ENCODE results near the gene GPR143. TPM values are rescaled to one million over a fixed set of nuclear protein-coding genes. Genes with fewer than 3 reads are reported as not detected.

The GPR143 gene
- total and polyA plus RNA-seq, 2 donors (not counting 3 experiments of a cell fraction or from before 2014, with no cell fraction given) = 9.3 to 17.7 TPM

GRCh38 chrX:9681011-9681410 lies 84.6 kb downstream of the GPR143 start:
- intact Hi-C loops (cut with micrococcal nuclease) = no loop called here

DNA sequence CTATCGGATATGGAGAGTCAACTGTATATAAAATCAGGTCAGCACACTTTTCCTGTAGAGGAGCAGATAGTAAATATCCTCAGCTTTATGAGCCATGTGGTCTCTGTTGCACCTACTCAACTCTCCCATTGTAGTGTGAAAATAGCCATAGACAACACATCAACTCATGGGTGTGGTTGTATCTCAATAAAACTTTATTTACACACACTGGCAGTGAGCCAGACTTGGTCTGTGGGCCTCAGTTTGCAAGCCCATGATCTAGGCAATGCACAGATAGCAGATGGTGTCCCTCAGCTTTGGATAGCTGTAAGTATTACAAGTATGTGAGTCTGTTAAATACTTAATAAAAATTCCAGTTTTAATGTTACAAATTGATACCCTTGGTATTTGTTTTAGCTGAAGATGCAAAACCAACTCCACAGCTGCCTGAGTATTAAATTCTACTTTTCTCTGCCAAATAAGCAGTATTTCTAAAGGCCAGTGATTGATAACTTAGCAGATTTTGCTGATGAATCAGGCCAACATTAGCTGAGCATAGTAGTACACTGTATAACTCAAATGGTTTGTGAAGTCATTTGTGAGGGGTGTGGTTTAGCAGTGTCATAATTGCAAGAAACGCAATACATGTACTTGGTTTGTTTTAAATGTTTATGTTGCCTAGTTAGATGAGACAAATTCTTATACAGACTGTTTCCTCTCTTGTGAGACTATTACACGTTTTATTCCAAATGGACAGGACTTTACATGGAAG lies 87.3 kb downstream of the GPR143 start:
- dilution Hi-C loops (cut with MboI; ENCODE audit: extremely low pct_ligation_motif_present, low sequenced_read_pairs) (no loop called here), intact Hi-C loops (cut with micrococcal nuclease) (loop anchor here (5.0 kb wide), 1 partner anchor 336 kb away; no protein-coding TSS in a partner anchor)
- H2AFZ ChIP-seq (ENCODE audit: low read depth, low read length) = no peak overlapping the region
- FAIRE-seq (no peak), DNase-seq (ENCODE audit: low read depth, low spot score) (no peak)
- H3K79me2 ChIP-seq (ENCODE audit: control insufficient read depth, insufficient read depth, low read length) = no peaks in the 10 kb centered on the region
- no peak overlapping the region for H3K4me2 ChIP-seq (ENCODE audit: insufficient read depth, low read length)
- no peak overlapping the region for H3K27ac ChIP-seq (ENCODE audit: insufficient read depth, low read depth, low read length)
- no peaks in the 10 kb centered on the region for H3K9me3 ChIP-seq (replicated peaks; ENCODE audit: control insufficient read depth, insufficient read depth, low read length)
- no TSS peak for BruUV-seq (replicated peaks)
- no peaks in the 10 kb centered on the region for H4K20me1 ChIP-seq (replicated peaks; ENCODE audit: control insufficient read depth, extremely low read depth, insufficient read depth, low read length)
- POLR2A ChIA-PET = no interaction called here
- H3K4me1 ChIP-seq (ENCODE audit: control insufficient read depth, extremely low read depth, insufficient read depth, low read length) = peaks cover 6% of the 10 kb centered on the region
- H3K9me1 ChIP-seq (replicated peaks; ENCODE audit: control insufficient read depth, extremely low read depth, insufficient read depth, low read length) = no peaks in the 10 kb centered on the region
- no peak overlapping the region for H3K9ac ChIP-seq (replicated peaks; ENCODE audit: extremely low read depth, insufficient read depth, low read length)
- no peaks in the 10 kb centered on the region for H3K27me3 ChIP-seq (ENCODE audit: control insufficient read depth in 2 of 2, insufficient read depth in 2 of 2, low read length in 2 of 2)
- no peaks in the 10 kb centered on the region for H3K36me3 ChIP-seq (ENCODE audit: control insufficient read depth in 2 of 2, extremely low read depth in 1 of 2, insufficient read depth in 2 of 2, low read length in 2 of 2)
- no peak for TF ChIP-seq MYC (IDR thresholded peaks at IDR 0.05; ENCODE audit: low read depth, low read length)
- TF ChIP-seq FOS (IDR thresholded peaks at IDR 0.05; ENCODE audit: borderline replicate concordance, insufficient read depth, low read length) = no peak
- no peak for TF ChIP-seq GATA2 (IDR thresholded peaks at IDR 0.05; ENCODE audit: insufficient read depth, insufficient read length, low read depth, low read length)
- TF ChIP-seq JUN (IDR thresholded peaks at IDR 0.05; ENCODE audit: borderline replicate concordance, insufficient read depth, insufficient read length, low read depth) = no peak
- TF ChIP-seq, protein P1, sequence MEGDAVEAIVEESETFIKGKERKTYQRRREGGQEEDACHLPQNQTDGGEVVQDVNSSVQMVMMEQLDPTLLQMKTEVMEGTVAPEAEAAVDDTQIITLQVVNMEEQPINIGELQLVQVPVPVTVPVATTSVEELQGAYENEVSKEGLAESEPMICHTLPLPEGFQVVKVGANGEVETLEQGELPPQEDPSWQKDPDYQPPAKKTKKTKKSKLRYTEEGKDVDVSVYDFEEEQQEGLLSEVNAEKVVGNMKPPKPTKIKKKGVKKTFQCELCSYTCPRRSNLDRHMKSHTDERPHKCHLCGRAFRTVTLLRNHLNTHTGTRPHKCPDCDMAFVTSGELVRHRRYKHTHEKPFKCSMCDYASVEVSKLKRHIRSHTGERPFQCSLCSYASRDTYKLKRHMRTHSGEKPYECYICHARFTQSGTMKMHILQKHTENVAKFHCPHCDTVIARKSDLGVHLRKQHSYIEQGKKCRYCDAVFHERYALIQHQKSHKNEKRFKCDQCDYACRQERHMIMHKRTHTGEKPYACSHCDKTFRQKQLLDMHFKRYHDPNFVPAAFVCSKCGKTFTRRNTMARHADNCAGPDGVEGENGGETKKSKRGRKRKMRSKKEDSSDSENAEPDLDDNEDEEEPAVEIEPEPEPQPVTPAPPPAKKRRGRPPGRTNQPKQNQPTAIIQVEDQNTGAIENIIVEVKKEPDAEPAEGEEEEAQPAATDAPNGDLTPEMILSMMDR (IDR thresholded peaks at IDR 0.05; ENCODE audit: extremely low read depth in 1 of 2, insufficient read depth in 1 of 2, low read depth in 1 of 2, low read length in 2 of 2) = no peak
- TF ChIP-seq POLR2AphosphoS5 (IDR thresholded peaks at IDR 0.05; ENCODE audit: insufficient read depth, low read depth, low read length) = no peak
- no peak for TF ChIP-seq MAX (IDR thresholded peaks at IDR 0.05; ENCODE audit: insufficient read depth, insufficient read length)
- TF ChIP-seq POLR2A (IDR thresholded peaks at IDR 0.05; ENCODE audit: low read depth, low read length) = no peak
- TF ChIP-seq EZH2 (IDR thresholded peaks at IDR 0.05; ENCODE audit: borderline replicate concordance, low read depth, low read length, severe bottlenecking) = no peak
- CTCF ChIA-PET = no interaction called here
- no peak overlapping the region for H3K4me3 ChIP-seq (replicated peaks in 1 of 3; ENCODE audit: insufficient read depth in 1 of 3, low read depth in 1 of 3, low read length in 3 of 3)

More at GRCh38 chrX:9681011-9681410, 84.6 kb downstream of the GPR143 start:
- Histone ChIP-seq H3K9ac (replicated peaks; ENCODE audit: extremely low read depth, insufficient read depth, low read length) (no peak overlapping the region), H3K4me3 (replicated peaks in 1 of 3; ENCODE audit: insufficient read depth in 1 of 3, low read depth in 1 of 3, low read length in 3 of 3) (no peak overlapping the region), H4K20me1 (replicated peaks; ENCODE audit: control insufficient read depth, extremely low read depth, insufficient read depth, low read length) (no peaks in the 10 kb centered on the region), H3K36me3 (ENCODE audit: control insufficient read depth in 2 of 2, extremely low read depth in 1 of 2, insufficient read depth in 2 of 2, low read length in 2 of 2) (no peaks in the 10 kb centered on the region), H3K4me2 (ENCODE audit: insufficient read depth, low read length) (no peak overlapping the region), H2AFZ (ENCODE audit: low read depth, low read length) (no peak overlapping the region), H3K79me2 (ENCODE audit: control insufficient read depth, insufficient read depth, low read length) (no peaks in the 10 kb centered on the region), H3K4me1 (ENCODE audit: control insufficient read depth, extremely low read depth, insufficient read depth, low read length) (peaks cover 6% of the 10 kb centered on the region), H3K27ac (ENCODE audit: insufficient read depth, low read depth, low read length) (no peak overlapping the region), H3K9me3 (replicated peaks; ENCODE audit: control insufficient read depth, insufficient read depth, low read length) (no peaks in the 10 kb centered on the region), H3K9me1 (replicated peaks; ENCODE audit: control insufficient read depth, extremely low read depth, insufficient read depth, low read length) (no peaks in the 10 kb centered on the region), H3K27me3 (ENCODE audit: control insufficient read depth in 2 of 2, insufficient read depth in 2 of 2, low read length in 2 of 2) (no peaks in the 10 kb centered on the region)
- CTCF ChIA-PET = interaction anchor here (1.1 kb wide), 1 partner anchor 339 kb away, joined by 3 read pairs; no protein-coding TSS in a partner anchor
- no peak for TF ChIP-seq MAX (IDR thresholded peaks at IDR 0.05; ENCODE audit: insufficient read depth, insufficient read length)
- no peak for TF ChIP-seq FOS (IDR thresholded peaks at IDR 0.05; ENCODE audit: borderline replicate concordance, insufficient read depth, low read length)
- no peak for TF ChIP-seq JUN (IDR thresholded peaks at IDR 0.05; ENCODE audit: borderline replicate concordance, insufficient read depth, insufficient read length, low read depth)
- TF ChIP-seq GATA2 (IDR thresholded peaks at IDR 0.05; ENCODE audit: insufficient read depth, insufficient read length, low read depth, low read length) = no peak
- no peak for TF ChIP-seq POLR2A (IDR thresholded peaks at IDR 0.05; ENCODE audit: low read depth, low read length)
- TF ChIP-seq POLR2AphosphoS5 (IDR thresholded peaks at IDR 0.05; ENCODE audit: insufficient read depth, low read depth, low read length) = no peak
- BruUV-seq (replicated peaks) = no TSS peak
- no peak for FAIRE-seq
- POLR2A ChIA-PET = no interaction called here
- dilution Hi-C loops (cut with MboI; ENCODE audit: extremely low pct_ligation_motif_present, low sequenced_read_pairs) = no loop called here
- DNase-seq (ENCODE audit: low read depth, low spot score) = no peak
